Left ventricle myocardium superior (tissue), 1 donor: Measurements from ENCODE around the gene UBE2E1. TPM values are rescaled to one million over a fixed set of nuclear protein-coding genes. Genes with fewer than 3 reads are reported as not detected.
"Not testable (repeated sequence)": the region's sequence is repeated elsewhere in the genome, so short reads cannot be mapped to it uniquely, and the experiment has no call there.

ENCODE experiments used
- ATAC-seq: fragments of 200-7000 bp; cut with Tn5 transposase; one replicate; pipeline ENCODE4 v1.9.1; 2020; ENCODE audit warnings: mild to moderate bottlenecking, moderate library complexity
- DNase-seq: peaks from one replicate; pipeline ENCODE4 v3.0.0-alpha.2; 2020
- intact Hi-C: fragments of 100-400 bp; cut with micrococcal nuclease; formaldehyde crosslinking; loops from one replicate; pipeline ENCODE4 v1.11.0; 2022
- total RNA-seq: library from RNA; stranded (reverse); fragmentation: NEBNext Ultra II Directional; extraction: Animal tissue kit (Norgen Biotek cat#: 25700); gene quantifications from one replicate; pipeline ENCODE4 v1.2.1, GENCODE V29; 2021
- donor health status: DM: no; HTN: yes; CAD: no; lungs with severe emphysema.

Gene UBE2E1
- total RNA-seq, 1 donor from 2014 or later, result 66.0 TPM

DNA sequence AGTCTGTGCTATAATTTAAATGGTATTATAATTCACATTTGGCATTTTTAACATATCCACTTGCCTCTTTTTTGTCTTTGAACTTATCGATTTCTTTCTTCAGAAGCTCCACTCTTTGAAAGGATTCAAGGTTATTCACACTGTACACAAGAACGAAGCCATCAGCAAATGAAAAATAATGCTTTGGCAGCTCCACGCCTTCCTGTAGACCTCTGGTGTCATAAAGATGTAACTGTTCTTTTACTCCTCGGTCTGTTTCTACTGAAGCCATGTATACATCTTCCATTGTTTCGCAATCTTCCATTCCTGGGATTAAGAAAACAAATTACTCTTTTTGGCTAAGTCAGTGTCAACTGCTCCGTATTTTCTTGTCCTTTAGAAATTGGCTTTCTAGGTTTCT lies 95.0 kb downstream of the UBE2E1 start:
- DNase-seq, result no peak
- ATAC-seq, result no peak

GRCh38 chr3:23904545-23904944 lies 98.8 kb downstream of the UBE2E1 start:
- no peak for ATAC-seq
- intact Hi-C loops, result no loop called here
- no peak for DNase-seq

More for the DNA sequence above, 95.0 kb downstream of the UBE2E1 start:
- intact Hi-C loops, result no loop called here

DNA sequence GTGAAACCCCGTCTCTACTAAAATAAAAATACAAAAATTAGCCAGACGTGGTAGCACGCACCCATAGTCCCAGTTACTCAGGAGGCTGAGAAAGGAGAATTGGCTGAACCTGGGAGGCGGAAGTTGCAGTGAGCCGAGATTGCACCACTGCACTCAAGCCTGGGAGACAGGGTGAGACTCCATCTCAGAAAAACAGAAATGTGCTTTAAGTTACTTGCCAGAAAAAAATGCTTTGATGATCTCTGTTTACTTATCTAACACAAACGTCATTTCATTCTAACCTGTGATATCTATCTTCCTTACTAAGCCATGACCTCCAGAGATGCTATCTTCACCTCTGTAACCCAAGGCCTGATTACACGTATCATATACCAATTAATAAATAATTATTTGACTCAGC lies 103.6 kb downstream of the UBE2E1 start:
- intact Hi-C loops, result no loop called here
- DNase-seq (no peak), ATAC-seq (no peak)

GRCh38 chr3:23911397-23911796 lies 105.6 kb downstream of the UBE2E1 start:
- DNase-seq, result no peak
- intact Hi-C loops, result no loop called here
- ATAC-seq, result no peak

DNA sequence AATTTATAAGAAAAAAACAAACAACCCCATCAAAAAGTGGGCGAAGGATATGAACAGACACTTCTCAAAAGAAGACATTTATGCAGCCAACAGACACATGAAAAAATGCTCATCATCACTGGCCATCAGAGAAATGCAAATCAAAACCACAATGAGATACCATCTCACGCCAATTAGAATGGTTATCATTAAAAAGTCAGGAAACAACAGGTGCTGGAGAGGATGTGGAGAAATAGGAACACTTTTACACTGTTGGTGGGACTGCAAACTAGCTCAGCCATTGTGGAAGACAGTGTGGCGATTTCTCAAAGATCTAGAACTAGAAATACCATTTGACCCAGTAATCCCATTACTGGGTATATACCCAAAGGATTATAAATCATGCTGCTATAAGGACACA lies 106.6 kb downstream of the UBE2E1 start:
- intact Hi-C loops, ATAC-seq: not testable (repeated sequence)

GRCh38 chr3:23913182-23913581 lies 107.4 kb downstream of the UBE2E1 start:
- no peak for ATAC-seq
- intact Hi-C loops, result no loop called here

More for the DNA sequence above, 106.6 kb downstream of the UBE2E1 start:
- not testable (repeated sequence) for DNase-seq

GRCh38 chr3:23913873-23914743 lies 108.4 kb downstream of the UBE2E1 start:
- ATAC-seq (no peak), DNase-seq (no peak)
- intact Hi-C loops, result no loop called here

More at GRCh38 chr3:23913182-23913581, 107.4 kb downstream of the UBE2E1 start:
- no peak for DNase-seq

- no peak for DNase-seq
- ATAC-seq, result no peak
- intact Hi-C loops, result no loop called here
Measured at GRCh38 chr3:23915537-23916108, 109.9 kb downstream of the UBE2E1 start.

DNA sequence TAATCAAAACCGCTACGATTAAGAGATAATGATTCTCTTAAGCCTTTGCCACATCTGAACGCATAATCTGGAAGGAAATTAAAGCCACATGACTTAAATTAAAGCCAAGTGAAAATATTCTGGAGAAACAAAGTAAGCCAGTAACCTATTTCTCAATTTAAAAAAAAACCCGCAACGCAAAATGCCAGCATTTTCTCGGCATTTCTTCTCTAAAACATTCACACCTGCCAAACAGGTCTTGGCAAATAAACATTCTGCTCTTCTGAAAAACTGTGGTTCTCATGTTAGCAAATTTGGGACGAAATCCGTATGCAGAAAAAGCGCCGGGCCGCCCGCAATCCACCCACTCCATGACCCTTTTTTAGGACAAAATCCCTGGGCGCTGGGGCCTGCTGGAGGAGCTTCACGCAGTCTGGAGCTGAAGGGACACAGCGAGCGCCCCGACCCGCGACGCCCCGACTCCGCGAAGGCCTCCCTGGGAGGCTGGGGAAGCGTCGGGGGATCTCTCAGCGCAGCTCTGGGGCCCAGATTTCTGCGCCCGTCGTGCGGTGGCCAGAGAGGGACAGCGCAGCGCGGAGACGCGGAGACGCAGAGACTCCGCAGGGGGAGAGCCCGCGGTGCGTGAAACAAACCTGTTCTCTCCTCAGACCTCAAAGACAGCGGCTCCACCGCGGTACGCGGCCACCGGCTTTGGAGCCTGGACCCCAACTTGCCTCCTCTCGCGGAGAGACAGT lies 110.6 kb downstream of the UBE2E1 start:
- ATAC-seq, result peak; percentile 62
- DNase-seq, result no peak
- intact Hi-C loops, result no loop called here

DNA sequence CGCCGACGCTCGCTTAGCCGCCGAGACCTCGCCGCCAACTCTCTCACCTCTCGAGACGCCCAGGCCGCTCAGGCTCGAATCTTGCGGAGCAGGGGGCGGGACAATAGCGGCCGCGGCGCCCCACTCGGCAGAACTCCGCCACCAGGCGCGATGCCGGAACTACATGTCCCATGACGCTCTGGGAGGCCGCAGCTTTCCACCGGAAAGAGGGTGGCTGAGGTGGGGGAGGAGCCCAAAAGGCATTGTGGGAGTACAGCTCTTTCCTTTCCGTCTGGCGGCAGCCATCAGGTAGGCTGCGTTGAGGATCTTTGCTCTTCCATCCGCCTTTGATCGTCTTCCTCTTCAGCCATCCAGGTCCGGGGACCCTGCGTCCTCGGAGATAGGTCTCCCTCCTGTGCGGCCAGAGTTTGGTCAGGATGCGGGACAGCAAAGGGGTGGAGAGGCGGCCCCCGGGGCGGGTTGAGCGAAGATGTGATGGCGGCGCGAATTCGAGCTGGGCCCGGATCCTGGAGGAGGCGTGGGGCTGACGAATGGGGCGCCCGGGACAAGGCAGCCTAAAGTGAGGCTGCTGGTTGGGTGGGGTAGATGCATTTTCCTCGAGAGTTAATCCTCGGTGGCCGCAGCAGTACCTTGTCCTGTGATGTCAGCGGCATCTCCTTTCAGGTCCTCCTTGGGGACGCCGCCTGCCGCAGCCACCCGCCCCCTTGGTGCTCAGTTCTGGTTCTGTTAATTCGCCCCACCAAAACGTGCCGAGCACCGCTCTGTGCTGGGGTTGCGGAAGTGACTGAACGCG lies 111.3 kb downstream of the UBE2E1 start, which contains the start of the genes NKIRAS1 and RPL15:
Gene NKIRAS1, minus strand, starts transcription at position 105 of the 793 bp plus-strand sequence. CDS start 6,086 bp downstream, outside the sequence.
Gene RPL15, plus strand, starts transcription at position 247 of the 793 bp plus-strand sequence. CDS start 728 bp downstream, outside the sequence.
- DNase-seq, result peak; percentile 98
- intact Hi-C loops, result no loop called here
- ATAC-seq, result peak; percentile 99

GRCh38 chr3:23917679-23918303 lies 112.0 kb downstream of the UBE2E1 start:
- DNase-seq, intact Hi-C loops: not testable (repeated sequence)
- peak; percentile 62 for ATAC-seq

GRCh38 chr3:23918331-23918730 lies 112.6 kb downstream of the UBE2E1 start:
- ATAC-seq, DNase-seq, intact Hi-C loops: not testable (repeated sequence)

DNA sequence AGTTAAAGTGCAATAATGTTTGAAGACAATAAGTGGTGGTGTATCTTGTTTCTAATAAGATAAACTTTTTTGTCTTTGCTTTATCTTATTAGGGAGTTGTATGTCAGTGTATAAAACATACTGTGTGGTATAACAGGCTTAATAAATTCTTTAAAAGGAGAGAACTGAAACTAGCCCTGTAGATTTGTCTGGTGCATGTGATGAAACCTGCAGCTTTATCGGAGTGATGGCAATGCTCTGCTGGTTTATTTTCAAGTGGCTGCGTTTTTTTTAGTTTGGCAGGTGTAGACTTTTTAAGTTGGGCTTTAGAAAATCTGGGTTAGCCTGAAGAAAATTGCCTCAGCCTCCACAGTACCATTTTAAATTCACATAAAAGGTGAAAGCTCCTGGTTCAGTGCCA lies 113.9 kb downstream of the UBE2E1 start:
- ATAC-seq (no peak), DNase-seq (no peak)
- intact Hi-C loops, result no loop called here

- ATAC-seq (no peak), DNase-seq (no peak)
- intact Hi-C loops, result no loop called here
Measured at GRCh38 chr3:23920151-23920655, 114.4 kb downstream of the UBE2E1 start.

- intact Hi-C loops, result no loop called here
- ATAC-seq, result no peak
Measured at GRCh38 chr3:23921052-23921511, 115.3 kb downstream of the UBE2E1 start.

GRCh38 chr3:23923786-23924185 lies 118.0 kb downstream of the UBE2E1 start:
- intact Hi-C loops, result no loop called here
- ATAC-seq, result no peak

More at GRCh38 chr3:23921052-23921511, 115.3 kb downstream of the UBE2E1 start:
- DNase-seq, result no peak

GRCh38 chr3:23926246-23926645 lies 120.5 kb downstream of the UBE2E1 start:
- intact Hi-C loops, result no loop called here
- ATAC-seq, result no peak

More at GRCh38 chr3:23923786-23924185, 118.0 kb downstream of the UBE2E1 start:
- no peak for DNase-seq

DNA sequence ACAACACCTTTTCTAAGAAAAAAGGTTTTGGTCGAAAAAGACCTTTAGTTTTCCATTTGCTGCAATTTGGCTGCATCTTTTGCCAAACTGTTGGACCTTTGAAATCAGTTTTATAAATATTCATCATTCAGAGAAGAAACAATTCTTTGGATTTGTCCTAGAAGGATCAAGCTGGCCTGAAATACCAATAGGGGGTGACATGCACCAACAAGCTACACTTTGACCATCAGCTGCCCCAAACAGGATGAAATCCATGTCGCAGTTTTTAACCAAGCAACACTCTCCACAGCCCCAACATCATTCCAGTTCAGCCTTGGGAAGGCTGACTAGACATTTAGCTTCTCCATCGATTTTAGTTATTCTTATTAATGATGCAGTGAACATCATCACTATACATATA lies 121.0 kb downstream of the UBE2E1 start:
- intact Hi-C loops, result no loop called here
- ATAC-seq (no peak), DNase-seq (no peak)

More at GRCh38 chr3:23926246-23926645, 120.5 kb downstream of the UBE2E1 start:
- DNase-seq, result no peak
